Keratinocyte (primary cell): ENCODE results near the gene POLR3G.

Experiments
- EZH2 ChIP-seq: IDR thresholded peaks from one replicate; pipeline ENCODE4 v1.6.1; 2012; ENCODE audit warnings: inconsistent platforms, mild to moderate bottlenecking, low read length, moderate library complexity
- TF ChIP-seq, protein P1 (sequence below), 3 experiments: IDR thresholded peaks in 1 of 3; conservative IDR thresholded peaks in 1 of 3; optimal IDR thresholded peaks in 1 of 3; 2 replicates in 2 of 3; 3 replicates in 1 of 3; pipeline versions ENCODE3 to v1.5.1; 2011; ENCODE audit warnings: low read length in 3 of 3, mild to moderate bottlenecking in 3 of 3, moderate library complexity in 2 of 3, control low read depth in 1 of 3, inconsistent platforms in 1 of 3; ENCODE audit not compliant: insufficient read depth in 2 of 3; ENCODE audit errors: extremely low read depth in 1 of 3

- TF ChIP-seq, protein P1, sequence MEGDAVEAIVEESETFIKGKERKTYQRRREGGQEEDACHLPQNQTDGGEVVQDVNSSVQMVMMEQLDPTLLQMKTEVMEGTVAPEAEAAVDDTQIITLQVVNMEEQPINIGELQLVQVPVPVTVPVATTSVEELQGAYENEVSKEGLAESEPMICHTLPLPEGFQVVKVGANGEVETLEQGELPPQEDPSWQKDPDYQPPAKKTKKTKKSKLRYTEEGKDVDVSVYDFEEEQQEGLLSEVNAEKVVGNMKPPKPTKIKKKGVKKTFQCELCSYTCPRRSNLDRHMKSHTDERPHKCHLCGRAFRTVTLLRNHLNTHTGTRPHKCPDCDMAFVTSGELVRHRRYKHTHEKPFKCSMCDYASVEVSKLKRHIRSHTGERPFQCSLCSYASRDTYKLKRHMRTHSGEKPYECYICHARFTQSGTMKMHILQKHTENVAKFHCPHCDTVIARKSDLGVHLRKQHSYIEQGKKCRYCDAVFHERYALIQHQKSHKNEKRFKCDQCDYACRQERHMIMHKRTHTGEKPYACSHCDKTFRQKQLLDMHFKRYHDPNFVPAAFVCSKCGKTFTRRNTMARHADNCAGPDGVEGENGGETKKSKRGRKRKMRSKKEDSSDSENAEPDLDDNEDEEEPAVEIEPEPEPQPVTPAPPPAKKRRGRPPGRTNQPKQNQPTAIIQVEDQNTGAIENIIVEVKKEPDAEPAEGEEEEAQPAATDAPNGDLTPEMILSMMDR (optimal IDR thresholded peaks at IDR 0.05 in 1 of 3, IDR thresholded peaks at IDR 0.05 in 1 of 3, conservative IDR thresholded peaks at IDR 0.05 in 1 of 3; ENCODE audit: extremely low read depth in 1 of 3, insufficient read depth in 2 of 3, low read length in 3 of 3): no peak
- no peak for TF ChIP-seq EZH2
Measured at GRCh38 chr5:90484540-90484939, 9.9 kb downstream of the POLR3G start.
